ENCODE measurements around the gene FAM180A.

FAM180A gene

DNA sequence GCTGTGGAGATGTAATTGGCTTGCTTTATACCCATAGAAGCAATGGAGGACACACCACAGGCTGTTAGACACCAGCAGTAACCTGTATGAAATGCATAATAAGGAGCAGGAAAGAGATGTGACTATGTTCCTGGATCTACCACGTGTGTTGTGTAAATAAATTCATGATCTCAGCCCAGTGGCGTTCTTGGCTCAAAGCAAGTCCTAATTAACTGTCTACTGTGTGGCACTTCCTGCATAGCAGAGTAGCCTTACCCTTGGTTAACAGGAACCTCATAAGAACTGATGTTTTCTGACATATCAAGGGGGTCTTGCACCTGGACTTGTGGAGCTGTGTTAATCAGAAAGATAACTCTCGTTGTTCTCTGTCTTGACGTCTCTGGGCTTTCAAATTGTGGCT is 25.7 kb upstream of the FAM180A start:
- H3K27me3 ChIP-seq (ENCODE audit: insufficient read depth, poor library complexity, severe bottlenecking) = no peaks in the 10 kb centered on the region
- TF ChIP-seq POLR2AphosphoS5 (IDR thresholded peaks at IDR 0.05; ENCODE audit: low read depth) = no peak
- TF ChIP-seq, protein P1, sequence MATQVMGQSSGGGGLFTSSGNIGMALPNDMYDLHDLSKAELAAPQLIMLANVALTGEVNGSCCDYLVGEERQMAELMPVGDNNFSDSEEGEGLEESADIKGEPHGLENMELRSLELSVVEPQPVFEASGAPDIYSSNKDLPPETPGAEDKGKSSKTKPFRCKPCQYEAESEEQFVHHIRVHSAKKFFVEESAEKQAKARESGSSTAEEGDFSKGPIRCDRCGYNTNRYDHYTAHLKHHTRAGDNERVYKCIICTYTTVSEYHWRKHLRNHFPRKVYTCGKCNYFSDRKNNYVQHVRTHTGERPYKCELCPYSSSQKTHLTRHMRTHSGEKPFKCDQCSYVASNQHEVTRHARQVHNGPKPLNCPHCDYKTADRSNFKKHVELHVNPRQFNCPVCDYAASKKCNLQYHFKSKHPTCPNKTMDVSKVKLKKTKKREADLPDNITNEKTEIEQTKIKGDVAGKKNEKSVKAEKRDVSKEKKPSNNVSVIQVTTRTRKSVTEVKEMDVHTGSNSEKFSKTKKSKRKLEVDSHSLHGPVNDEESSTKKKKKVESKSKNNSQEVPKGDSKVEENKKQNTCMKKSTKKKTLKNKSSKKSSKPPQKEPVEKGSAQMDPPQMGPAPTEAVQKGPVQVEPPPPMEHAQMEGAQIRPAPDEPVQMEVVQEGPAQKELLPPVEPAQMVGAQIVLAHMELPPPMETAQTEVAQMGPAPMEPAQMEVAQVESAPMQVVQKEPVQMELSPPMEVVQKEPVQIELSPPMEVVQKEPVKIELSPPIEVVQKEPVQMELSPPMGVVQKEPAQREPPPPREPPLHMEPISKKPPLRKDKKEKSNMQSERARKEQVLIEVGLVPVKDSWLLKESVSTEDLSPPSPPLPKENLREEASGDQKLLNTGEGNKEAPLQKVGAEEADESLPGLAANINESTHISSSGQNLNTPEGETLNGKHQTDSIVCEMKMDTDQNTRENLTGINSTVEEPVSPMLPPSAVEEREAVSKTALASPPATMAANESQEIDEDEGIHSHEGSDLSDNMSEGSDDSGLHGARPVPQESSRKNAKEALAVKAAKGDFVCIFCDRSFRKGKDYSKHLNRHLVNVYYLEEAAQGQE (IDR thresholded peaks at IDR 0.05; ENCODE audit: insufficient replicate concordance, low read depth) = no peak
- no peak for TF ChIP-seq SPI1 (IDR thresholded peaks at IDR 0.05; ENCODE audit: borderline replicate concordance, low read depth)
- TF ChIP-seq, protein P2, sequence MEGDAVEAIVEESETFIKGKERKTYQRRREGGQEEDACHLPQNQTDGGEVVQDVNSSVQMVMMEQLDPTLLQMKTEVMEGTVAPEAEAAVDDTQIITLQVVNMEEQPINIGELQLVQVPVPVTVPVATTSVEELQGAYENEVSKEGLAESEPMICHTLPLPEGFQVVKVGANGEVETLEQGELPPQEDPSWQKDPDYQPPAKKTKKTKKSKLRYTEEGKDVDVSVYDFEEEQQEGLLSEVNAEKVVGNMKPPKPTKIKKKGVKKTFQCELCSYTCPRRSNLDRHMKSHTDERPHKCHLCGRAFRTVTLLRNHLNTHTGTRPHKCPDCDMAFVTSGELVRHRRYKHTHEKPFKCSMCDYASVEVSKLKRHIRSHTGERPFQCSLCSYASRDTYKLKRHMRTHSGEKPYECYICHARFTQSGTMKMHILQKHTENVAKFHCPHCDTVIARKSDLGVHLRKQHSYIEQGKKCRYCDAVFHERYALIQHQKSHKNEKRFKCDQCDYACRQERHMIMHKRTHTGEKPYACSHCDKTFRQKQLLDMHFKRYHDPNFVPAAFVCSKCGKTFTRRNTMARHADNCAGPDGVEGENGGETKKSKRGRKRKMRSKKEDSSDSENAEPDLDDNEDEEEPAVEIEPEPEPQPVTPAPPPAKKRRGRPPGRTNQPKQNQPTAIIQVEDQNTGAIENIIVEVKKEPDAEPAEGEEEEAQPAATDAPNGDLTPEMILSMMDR (IDR thresholded peaks at IDR 0.05; ENCODE audit: insufficient read depth, low read length) = no peak
- no peak overlapping the region for H3K4me3 ChIP-seq (replicated peaks; ENCODE audit: insufficient read depth, low read length)
- H3K27ac ChIP-seq (replicated peaks) = no peak overlapping the region
- DNase-seq (ENCODE audit: low read depth in 1 of 2, low spot score in 1 of 2) = no peak

- Histone ChIP-seq H3K27ac (replicated peaks) (no peak overlapping the region), H3K27me3 (ENCODE audit: insufficient read depth, poor library complexity, severe bottlenecking) (no peaks in the 10 kb centered on the region), H3K4me3 (replicated peaks; ENCODE audit: insufficient read depth, low read length) (no peak overlapping the region)
- no peak for TF ChIP-seq POLR2AphosphoS5 (IDR thresholded peaks at IDR 0.05; ENCODE audit: low read depth)
- TF ChIP-seq, protein P2 (IDR thresholded peaks at IDR 0.05; ENCODE audit: insufficient read depth, low read length) = no peak
- no peak for TF ChIP-seq SPI1 (IDR thresholded peaks at IDR 0.05; ENCODE audit: borderline replicate concordance, low read depth)
- TF ChIP-seq GABPA (IDR thresholded peaks at IDR 0.05; ENCODE audit: low read depth) = no peak
- TF ChIP-seq, protein P1 (IDR thresholded peaks at IDR 0.05; ENCODE audit: insufficient replicate concordance, low read depth) = no peak
- DNase-seq (ENCODE audit: low read depth in 1 of 2, low spot score in 1 of 2) = no peak
Observed at GRCh38 chr7:135773464-135773863, 24.9 kb upstream of the FAM180A start.

- Histone ChIP-seq H3K4me3 (replicated peaks; ENCODE audit: insufficient read depth, low read length) (no peak overlapping the region), H3K27ac (replicated peaks) (no peak overlapping the region), H3K27me3 (ENCODE audit: insufficient read depth, poor library complexity, severe bottlenecking) (no peaks in the 10 kb centered on the region)
- no peak for DNase-seq (ENCODE audit: low read depth in 1 of 2, low spot score in 1 of 2)
- no peak for TF ChIP-seq SPI1 (IDR thresholded peaks at IDR 0.05; ENCODE audit: borderline replicate concordance, low read depth)
- TF ChIP-seq, protein P1 (IDR thresholded peaks at IDR 0.05; ENCODE audit: insufficient replicate concordance, low read depth) = no peak
- TF ChIP-seq GABPA (IDR thresholded peaks at IDR 0.05; ENCODE audit: low read depth) = no peak
- TF ChIP-seq, protein P2 (IDR thresholded peaks at IDR 0.05; ENCODE audit: insufficient read depth, low read length) = no peak
- no peak for TF ChIP-seq POLR2AphosphoS5 (IDR thresholded peaks at IDR 0.05; ENCODE audit: low read depth)
Observed at GRCh38 chr7:135772639-135773222, 24.1 kb upstream of the FAM180A start.

All from HL-60 (cell line).